ENCODE results near the gene RGS1.
A peak's percentile ranks its signal among the peaks of the same experiment; 100 is the strongest.

RGS1 gene

DNA sequence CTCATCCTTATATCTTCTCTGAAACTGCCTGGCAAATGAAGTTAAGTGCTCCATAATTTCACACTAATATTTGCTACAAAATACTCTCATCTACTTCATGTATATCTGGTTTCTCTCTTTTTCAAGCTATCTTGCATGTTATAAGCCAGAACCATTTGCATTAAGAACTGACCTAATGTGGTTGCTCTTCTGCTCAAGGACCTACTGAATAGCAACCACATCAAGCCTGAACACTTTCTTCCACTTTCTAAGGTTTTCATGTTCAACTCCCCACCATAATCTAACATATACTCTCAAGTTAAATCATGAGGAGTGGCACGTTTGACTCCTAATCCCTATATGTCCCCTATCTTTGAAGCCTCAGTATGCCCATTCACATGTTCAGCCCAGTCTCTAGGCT lies 27.2 kb downstream of the RGS1 start:
- ChIA-PET POLR2A (ENCODE audit: low non-redundant PET) (no interaction called here), CTCF (no interaction called here)
- TF ChIP-seq CTCF (conservative IDR thresholded peaks at IDR 0.05; ENCODE audit: low read depth): no peak
- H3K27ac ChIP-seq: no peak overlapping the region
- no peak for DNase-seq (ENCODE audit: low spot score)

DNA sequence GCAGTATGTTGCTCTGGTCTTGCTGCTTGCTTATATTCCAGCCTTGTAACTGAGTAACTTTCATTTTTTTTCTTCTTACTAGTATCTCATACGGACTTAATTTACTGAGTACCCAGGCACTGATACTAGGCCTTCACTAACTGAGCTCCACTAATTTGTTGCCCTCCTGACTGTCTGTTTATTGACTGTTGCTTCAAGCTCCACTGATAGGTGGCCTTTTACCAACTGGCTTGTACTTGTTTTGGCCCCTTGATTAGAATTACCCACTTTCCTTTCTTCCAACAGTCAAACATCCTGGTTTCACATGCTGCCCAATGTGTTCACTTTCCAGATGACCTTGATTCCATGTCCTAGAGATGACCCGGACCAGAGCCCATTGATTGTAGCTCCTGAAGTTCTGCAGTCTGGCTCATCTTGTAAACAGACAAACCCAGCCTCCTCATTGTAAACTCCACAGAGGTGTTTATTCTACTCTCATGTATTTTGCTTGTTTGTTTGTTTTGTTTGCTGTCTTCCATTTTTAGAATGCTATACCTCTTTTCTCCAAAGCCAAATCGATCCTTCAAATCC lies 27.7 kb downstream of the RGS1 start:
- ChIA-PET POLR2A (ENCODE audit: low non-redundant PET) (no interaction called here), CTCF (no interaction called here)
- no peak overlapping the region for H3K27ac ChIP-seq
- TF ChIP-seq CTCF (conservative IDR thresholded peaks at IDR 0.05; ENCODE audit: low read depth): no peak
- DNase-seq (ENCODE audit: low spot score): no peak

DNA sequence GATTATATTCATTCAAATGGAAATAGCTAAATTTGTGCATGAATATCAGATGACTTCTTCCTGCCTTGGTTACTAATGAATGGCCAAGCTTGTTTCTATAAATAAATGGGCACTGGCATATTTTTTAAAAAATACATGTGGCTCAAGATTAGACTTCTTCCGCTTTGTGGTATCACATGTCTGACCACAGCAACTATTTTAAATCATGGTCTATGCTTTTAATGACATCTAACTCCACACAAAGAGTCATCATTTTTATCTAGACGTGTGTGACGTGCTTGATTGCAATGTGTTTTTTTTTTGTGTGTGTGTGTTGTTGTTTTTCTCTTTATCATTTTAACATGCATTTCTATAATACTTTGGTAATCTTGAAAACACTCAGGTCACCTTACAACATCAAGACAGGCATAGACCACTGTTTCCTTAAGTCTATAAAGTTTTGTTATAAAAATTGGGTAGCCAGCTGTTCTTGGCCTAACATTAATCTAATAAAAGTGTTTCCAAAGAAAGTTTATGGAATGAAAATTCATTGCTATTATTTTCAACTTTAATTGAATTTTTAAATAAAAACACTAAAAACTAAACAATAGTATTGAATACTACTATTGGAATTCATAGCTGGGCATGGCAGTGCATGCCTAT lies 29.5 kb downstream of the RGS1 start:
- H3K27ac ChIP-seq: no peak overlapping the region
- ChIA-PET CTCF (interaction anchor here (0.7 kb wide), 1 partner anchor 317 kb away, joined by 3 read pairs; no protein-coding TSS in a partner anchor), POLR2A (ENCODE audit: low non-redundant PET) (no interaction called here)
- no peak for DNase-seq (ENCODE audit: low spot score)
- no peak for TF ChIP-seq CTCF (conservative IDR thresholded peaks at IDR 0.05; ENCODE audit: low read depth)

GRCh38 chr1:192608671-192609070 lies 33.1 kb downstream of the RGS1 start:
- POLR2A ChIA-PET (ENCODE audit: low non-redundant PET): no interaction called here
- no peak for DNase-seq (ENCODE audit: low spot score)
- TF ChIP-seq CTCF (conservative IDR thresholded peaks at IDR 0.05; ENCODE audit: low read depth): no peak
- CTCF ChIA-PET: no interaction called here
- no peak overlapping the region for H3K27ac ChIP-seq

DNA sequence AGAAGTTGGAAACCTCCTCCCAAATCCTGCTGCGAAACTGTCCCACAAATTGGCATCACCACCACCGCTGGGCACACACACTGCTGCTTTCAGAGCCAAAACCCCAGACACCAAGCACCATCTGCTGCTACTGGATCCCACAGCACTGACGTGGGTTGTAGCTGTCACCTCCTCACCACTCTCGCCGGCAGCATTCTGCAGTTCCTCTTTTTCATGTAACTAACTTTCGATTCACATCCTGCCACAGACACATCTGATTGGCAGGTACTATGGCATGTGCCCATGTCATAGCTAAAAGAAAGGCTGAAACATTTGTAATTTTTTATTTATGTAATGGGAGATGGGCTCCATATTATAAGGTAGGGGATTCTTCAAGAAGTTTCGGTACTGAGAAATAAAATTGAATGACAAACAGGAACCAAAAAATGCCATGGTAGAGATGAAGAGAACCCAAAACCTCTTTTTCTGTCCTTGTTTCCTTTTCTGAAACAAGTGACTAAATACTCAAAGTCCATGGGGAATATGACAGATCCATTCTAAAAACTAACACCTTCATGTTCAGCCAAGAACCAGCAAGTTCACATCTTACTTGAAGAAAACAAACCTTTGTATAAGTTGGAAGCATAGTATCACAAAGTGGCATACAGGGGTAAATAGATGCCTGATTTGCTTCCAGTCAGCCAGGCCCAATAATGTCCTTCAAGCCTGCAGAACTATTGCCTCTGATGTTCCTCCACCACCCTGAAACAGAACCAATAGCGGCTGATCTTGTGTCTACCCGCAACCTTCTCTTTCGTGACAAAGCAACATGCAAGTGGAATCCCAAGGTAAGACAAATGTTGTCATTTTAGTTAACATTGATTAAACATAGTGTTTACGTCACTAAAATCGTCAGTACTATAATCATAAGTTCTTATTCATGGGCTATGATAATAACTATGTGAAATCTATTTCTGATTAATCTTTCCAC lies 33.8 kb downstream of the RGS1 start:
- CTCF ChIA-PET: interaction anchor here (0.6 kb wide), 1 partner anchor 7 kb away, joined by 3 read pairs; no protein-coding TSS in a partner anchor
- TF ChIP-seq CTCF (conservative IDR thresholded peaks at IDR 0.05; ENCODE audit: low read depth): no peak
- POLR2A ChIA-PET (ENCODE audit: low non-redundant PET): no interaction called here
- no peak overlapping the region for H3K27ac ChIP-seq
- DNase-seq (ENCODE audit: low spot score): no peak

- CTCF ChIA-PET: interaction anchor here (0.6 to 2.3 kb wide), 3 partner anchors 8 to 1583 kb away, joined by 3 to 12 read pairs (median 3); no protein-coding TSS in a partner anchor
Observed at GRCh38 chr1:192610112-192610889, 34.7 kb downstream of the RGS1 start.

More at GRCh38 chr1:192610112-192610889, 34.7 kb downstream of the RGS1 start:
- POLR2A ChIA-PET (ENCODE audit: low non-redundant PET): no interaction called here
- DNase-seq (ENCODE audit: low spot score): peak; percentile 31
- no peak overlapping the region for H3K27ac ChIP-seq
- TF ChIP-seq CTCF (conservative IDR thresholded peaks at IDR 0.05; ENCODE audit: low read depth): peak; percentile 43; the same call in 1 of the 2 replicates
